HG02678 (cell line): ENCODE results near the gene IGF2BP3.
A peak's percentile ranks its signal among the peaks of the same experiment; 100 is the strongest.
"Not testable (repeated sequence)": the region's sequence is repeated elsewhere in the genome, so short reads cannot be mapped to it uniquely, and the experiment has no call there.

Experiments
- ATAC-seq: cut with Tn5 transposase; IDR thresholded peaks from one replicate; pipeline ENCODE4 v1.9.1; 2021; ENCODE audit warnings: mild to moderate bottlenecking, moderate library complexity; ENCODE audit not compliant: unreplicated experiment

Gene IGF2BP3

GRCh38 chr7:23426876-23427275 lies 43.4 kb downstream of the IGF2BP3 start:
- no peak for ATAC-seq

- ATAC-seq, result no peak
These were observed 47.4 kb downstream of the IGF2BP3 start for GRCh38 chr7:23422909-23423308.

DNA sequence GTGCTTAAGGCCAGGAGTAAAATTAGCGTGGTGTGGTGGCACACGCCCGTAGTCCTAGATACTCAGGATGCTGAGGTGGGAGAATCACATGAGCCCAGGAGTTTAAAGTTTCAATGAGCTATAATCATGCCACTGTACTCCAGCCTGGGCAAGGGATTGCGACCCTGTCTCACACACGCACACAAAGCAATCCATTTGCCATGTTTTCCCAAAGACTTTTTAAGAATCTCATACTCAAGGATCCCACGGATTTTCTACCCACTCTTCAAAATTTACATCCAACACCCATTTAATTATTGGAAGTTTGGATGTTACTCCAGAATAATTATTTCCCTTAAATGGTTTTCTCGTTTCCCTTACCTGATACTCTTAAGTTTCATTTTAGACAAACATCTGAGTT lies 47.9 kb downstream of the IGF2BP3 start:
- no peak for ATAC-seq

DNA sequence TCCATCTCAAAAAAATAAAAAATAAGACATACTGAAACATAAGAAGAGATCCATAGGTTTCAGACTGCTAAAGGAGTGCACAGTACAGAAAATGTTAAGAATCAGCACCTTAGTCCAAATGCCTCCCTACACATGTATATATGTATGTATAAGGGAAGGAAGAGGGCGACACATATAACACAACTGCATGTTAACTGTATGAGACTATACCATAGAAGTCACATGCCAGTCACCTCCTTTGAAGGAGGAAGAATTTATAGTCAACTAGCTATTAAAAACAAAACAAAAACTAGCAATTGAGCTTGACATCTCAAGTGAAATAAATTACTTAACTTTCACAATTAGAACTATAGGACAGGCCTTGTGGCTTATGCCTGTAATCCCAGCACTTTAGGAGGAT lies 50.4 kb downstream of the IGF2BP3 start:
- ATAC-seq, result no peak

- ATAC-seq, result no peak
These were observed 51.1 kb downstream of the IGF2BP3 start for GRCh38 chr7:23419160-23419559.

- no peak for ATAC-seq
These were observed 52.2 kb downstream of the IGF2BP3 start for GRCh38 chr7:23418046-23418445.

DNA sequence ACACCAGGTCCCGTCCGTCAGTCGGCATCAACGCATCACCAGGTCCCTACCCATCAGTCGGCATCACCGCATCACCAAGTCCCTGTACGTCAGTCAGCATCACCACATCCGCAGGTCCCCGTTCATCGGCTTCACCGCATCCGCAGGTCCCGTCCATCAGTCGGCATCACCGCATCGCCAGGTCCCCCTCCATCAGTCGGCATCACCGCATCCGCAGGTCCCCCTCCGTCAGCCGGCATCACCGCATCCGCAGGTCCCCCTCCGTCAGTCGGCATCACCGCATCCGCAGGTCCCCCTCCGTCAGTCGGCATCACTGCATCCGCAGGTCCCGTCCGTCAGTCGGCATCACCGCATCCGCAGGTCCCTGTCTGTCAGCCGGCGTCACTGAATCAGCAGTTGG lies 55.1 kb downstream of the IGF2BP3 start:
- no peak for ATAC-seq

GRCh38 chr7:23410446-23411183 lies 59.7 kb downstream of the IGF2BP3 start:
- peak; percentile 88 for ATAC-seq

DNA sequence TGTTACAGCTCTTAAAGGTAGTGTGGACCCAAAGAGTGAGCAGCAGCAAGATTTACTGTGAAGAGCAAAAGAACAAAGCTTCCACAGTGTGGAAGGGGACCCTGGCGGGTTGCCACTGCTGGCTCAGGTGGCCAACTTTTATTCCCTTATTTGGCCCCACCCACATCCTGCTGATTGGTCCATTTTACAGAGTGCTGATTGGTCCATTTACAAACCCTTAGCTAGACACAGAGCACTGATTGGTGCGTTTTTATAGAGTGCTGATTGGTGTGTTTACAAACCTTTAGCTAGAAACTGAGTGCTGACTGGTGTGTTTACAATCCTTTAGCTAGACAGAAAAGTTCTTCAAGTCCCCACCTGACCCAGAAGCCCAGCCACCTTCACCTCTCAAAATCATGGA lies 63.7 kb downstream of the IGF2BP3 start:
- not testable (repeated sequence) for ATAC-seq

- no peak for ATAC-seq
These were observed 65.1 kb downstream of the IGF2BP3 start for GRCh38 chr7:23405240-23405618.

DNA sequence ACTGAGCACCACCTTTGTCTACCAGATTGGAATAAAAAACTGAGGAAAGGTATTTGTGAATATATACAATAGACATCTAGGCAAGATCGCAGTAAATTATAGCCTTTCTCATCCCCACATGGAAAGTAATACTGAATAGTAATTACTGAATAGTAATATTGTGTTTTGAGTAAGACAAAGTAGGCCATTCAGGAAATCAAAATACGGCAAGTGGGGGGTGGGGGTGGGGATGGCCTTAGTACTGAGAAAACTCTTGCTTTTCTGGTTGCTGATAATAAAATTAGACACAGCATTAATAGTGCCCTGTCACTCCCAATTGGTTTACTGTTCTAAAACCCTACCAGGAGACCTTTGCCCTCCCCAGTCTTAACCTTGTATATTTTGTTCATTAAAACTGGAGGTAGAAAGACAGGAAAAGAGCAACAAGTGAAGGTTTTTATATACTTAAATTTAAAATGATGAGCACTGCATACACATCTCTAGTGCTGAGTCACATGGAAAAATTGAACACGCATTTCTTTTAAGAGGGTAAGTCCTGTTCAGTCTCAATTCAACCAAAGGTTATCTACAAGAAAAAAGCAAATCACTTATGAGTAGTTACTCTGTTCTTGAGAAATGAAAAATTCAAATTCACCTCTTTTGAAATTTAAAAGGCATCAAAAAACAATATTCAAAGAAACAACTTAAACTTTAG lies 65.6 kb downstream of the IGF2BP3 start:
- ATAC-seq, result no peak

DNA sequence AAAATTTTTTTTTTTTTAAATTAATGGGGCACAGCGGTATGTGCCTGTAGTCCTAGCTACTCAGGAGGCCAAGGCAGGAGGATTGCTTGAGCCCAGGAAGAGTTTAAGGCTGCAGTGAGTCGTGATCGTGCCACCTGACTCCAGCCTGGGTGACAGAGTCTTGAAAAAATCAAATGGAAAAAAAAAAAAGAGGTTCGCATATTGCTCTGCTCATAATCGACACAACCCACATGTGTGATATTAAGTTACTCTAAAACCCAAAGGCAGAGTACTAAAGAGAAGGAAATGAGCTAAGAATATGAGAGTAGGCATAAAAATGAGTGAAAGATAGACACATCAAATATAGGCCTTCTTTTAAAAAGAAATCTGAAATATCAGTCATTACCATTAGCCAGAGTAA lies 66.3 kb downstream of the IGF2BP3 start:
- ATAC-seq, result no peak

DNA sequence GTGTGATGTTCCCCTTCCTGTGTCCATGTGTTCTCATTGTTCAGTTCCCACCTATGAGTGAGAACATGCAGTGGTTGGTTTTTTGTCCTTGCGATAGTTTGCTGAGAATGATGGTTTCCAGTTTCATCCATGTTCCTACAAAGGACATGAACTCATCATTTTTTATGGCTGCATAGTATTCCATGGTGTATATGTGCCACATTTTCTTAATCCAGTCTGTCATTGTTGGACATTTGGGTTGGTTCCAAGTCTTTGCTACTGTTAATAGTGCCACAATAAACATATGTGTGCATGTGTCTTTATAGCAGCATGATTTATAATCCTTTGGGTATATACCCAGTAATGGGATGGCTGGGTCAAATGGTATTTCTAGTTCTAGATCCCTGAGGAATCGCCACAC lies 72.2 kb downstream of the IGF2BP3 start:
- ATAC-seq, result not testable (repeated sequence)

- ATAC-seq, result no peak
These were observed 73.0 kb downstream of the IGF2BP3 start for GRCh38 chr7:23397241-23397640.

GRCh38 chr7:23396222-23397015 lies 73.9 kb downstream of the IGF2BP3 start:
- no peak for ATAC-seq

DNA sequence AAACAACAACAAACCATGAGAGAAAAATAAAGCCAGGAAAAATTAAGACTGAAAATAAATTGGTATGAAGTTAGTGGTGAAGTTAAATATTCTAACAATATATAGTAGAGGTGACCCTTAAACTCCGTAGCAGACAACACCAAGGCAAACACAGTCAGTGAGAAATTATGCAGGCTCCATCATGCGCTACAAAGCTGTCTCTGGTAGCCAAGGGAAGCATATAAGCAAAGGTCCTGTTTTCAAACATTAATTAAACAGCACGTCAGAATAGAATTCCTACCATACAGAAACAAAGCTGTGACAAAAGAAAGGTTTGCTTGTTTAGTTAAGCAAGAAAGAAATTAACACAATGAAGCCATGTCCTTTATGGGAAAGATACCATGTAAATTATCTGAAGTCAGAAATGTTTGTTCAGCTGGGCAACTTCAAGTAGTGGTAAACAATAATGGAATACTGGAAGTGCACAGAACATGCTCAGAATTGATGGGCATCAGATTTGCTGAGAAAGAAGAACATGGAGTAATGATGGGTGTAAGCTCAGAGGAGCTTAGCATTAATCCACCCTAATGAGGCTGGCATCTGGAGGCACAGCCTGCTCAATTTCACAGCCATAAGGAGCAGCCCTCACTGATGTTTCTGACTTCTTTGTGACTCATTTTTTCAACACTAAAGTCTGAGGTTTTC lies 75.7 kb downstream of the IGF2BP3 start:
- ATAC-seq, result no peak

- ATAC-seq, result no peak
These were observed 76.7 kb downstream of the IGF2BP3 start for GRCh38 chr7:23393636-23394035.

DNA sequence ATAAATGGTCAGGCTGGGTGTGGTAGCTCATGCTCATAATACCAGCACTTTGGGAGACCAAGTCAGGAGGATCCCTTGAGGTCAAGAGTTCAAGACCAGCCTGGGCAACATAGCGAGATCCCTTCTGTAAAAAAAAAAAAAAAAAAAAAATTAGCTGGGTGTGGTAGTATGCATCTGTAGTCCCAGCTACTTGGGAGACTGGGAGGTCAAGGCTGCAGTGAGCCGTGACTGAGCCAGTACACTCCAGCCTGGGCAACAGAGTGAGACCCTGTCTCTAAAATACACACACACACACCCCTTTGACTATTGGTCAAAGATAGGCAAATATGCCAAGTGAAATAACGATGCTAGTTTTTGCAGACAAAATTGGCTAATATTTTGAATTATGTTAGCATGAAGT lies 80.6 kb downstream of the IGF2BP3 start:
- no peak for ATAC-seq

DNA sequence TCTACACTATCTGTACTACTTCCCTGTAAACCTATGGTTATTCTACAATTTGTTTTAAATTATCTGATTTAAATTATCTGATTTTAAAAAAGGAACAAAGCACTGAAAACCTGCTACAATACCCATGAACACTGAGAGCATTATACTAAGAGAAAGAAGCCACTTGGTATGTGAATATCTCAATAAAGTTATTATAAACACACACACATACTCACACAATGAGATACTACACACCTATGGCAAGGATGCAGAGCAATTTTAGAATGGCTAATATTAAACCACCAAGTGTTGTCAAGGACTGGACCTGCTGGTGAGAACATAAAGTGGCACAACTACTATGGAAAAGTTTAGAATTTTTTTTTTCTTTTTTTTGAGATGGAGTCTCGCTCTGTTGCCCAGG lies 82.7 kb downstream of the IGF2BP3 start:
- no peak for ATAC-seq

- ATAC-seq, result no peak
These were observed 85.2 kb downstream of the IGF2BP3 start for GRCh38 chr7:23385140-23385539.

DNA sequence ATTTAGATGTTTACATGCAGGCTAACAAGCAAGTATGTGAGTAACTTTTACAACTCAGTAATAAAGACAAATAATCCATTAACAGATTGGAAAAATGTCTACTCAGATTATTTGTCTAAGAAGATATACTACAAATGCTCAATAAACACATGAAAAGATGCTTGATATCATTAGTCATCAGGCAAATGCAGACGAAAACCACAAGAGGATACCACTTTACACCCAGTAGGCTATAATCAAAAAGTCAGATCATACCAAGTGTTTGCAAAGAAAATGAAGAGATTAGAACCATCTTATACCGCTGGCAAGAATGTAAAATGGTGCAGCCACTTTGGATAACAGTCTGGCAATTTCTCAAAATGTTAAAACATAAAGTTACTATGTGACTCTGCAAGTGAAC lies 87.1 kb downstream of the IGF2BP3 start:
- no peak for ATAC-seq
